Fibroblast of skin of abdomen (primary cell): ENCODE data around the gene MACROD1.
"Not testable (repeated sequence)": the region's sequence is repeated elsewhere in the genome, so short reads cannot be mapped to it uniquely, and the experiment has no call there.

Experiments used
- DNase-seq: peaks from one replicate; pipeline ENCODE4 v3.0.0-alpha.2; 2013

The MACROD1 gene

DNA sequence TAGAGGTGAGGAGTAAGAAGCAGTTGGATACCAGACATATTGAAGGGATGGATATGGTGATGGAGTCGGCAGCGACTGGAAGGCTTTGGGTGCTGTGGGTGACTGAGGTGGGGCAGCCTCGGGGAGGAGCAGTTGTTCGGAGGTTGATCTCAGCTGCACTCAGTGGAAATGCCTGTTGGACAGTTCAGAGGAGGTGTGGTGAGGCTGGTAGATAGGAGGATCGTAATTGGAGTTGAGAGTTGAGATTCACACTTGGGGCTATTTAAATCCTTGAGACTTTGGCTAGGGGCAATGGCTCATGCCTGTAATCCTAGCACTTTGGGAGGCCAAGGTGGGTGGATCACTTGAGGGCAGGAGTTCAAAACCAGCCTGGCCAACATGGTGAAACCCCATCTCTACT is 172.8 kb downstream of the MACROD1 start:
- DNase-seq = no peak

DNA sequence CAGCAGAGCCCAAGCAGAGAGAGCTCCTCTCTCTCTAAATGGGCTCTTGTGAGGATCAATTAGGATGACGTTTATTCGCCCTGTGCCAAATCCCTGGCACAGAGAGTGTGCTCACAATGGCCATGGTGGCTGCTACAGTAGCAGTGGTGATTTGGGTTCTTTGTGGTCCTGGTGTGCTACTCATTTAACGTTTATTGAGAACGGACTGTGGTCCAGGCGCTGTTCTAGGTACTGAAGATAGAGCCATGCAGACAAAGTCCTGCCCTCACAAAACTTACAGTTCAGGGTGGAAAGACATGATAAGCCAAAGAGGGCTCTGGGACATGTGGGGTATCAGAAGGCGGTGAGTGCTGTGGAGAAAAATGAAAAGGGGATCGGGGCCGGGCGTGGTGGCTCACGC is 174.4 kb downstream of the MACROD1 start:
- DNase-seq = no peak

DNA sequence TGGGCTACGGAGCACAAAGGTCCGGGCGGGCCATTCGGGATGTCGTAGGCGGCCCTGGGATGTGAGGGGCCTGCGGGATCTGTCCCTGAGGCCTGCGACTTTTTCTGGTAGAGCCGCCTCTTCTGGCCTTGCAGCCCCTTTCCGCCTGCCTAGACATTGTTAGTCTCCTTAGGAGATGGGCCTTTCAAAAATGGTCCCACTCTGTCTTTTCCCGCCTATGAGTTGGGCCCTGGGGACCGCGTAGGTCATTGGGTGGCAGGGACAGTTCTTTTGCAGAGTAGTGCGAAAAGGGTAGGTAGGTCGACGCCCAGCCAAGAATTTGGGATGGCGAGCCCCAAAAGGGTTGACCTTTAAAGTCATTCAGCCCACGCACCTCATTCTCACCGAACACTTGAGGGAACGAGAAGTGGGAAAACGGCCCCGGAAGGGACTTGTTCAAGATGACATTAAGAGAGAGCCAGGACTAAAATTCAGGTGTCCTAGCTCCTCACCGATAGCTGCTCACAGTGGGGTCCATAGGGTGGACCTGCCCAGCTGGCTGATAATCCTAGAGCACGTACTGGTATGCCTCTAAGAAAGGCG is 178.9 kb downstream of the MACROD1 start:
- DNase-seq = no peak

DNA sequence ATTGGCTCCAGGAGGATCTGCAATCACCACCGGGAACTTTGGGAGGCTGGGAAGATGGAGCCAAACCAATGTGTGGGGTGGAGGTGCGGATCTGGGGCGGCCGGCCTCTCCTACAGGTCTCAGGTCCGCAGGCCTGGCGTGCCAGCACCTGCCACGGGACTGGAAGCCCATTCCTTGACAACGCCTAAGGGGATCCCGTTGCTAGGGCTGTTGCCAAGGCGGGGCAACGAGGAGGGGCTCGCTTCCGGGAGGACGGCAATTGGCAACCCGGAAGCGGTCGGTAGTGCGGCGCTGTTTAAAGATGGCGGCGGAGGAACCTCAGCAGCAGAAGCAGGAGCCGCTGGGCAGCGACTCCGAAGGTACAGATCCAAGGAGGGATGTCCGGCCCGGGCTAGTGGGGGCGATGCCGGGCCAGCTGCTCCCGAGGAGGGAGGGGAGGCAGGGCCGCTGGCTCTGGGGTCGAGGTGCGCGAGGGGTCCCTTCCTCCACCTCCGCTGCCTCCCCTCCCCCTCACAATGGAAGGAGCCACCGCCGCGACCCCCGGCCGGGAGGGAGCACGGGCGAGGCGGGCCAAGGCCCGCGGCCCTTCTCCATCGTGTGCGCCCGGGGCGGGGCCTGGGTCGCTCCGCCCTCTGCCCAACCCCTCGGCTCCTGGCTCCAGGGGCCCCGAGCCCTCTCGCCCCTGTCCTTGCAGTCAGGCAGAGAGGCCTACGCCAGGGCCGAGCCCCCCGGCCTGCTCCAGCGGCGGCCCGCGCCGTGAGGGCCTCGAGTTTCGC is 179.6 kb downstream of the MACROD1 start, which contains the start of gene OTUB1:
Gene OTUB1 (plus strand): TSS at position 283 of the 776 bp plus-strand sequence. CDS start 19 bp downstream, at position 302.
- peak; percentile 86 for DNase-seq

DNA sequence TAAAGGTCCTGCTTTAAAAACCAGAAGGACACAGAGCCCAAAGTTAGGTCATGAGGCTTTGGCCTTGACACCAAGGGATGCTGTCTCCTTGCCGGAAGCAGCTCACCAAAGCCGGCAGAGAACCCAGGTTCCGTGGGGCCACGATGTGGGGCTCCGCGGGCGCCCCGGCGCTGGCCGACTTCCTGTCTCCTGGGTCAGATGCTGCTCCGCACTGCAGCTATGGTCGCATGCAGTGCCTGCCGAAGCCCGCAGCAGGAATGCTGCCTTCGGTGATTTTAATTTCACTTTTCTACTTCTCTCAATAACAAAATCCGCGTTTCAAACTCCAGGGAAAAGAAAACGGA is 180.1 kb downstream of the MACROD1 start:
- DNase-seq = no peak

DNA sequence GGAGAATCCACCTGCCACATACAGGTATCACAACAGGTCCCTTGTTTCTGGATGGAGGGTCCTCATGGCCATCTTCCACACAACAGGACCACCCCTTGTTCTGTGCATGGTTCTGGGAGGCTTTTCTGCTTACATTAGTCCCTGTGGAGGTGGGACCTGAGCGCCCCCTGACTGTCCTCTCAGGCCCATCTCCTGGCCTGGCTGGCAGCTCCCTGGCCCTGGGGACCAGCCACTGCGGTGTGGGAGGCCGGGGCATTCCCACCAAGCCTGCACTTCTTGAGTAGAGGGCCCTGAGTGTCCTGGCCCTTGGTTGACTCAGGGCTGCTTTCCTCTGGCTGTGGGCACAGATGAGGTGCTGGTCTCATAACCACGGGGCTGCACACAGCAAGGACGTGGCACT is 186.5 kb downstream of the MACROD1 start:
- no peak for DNase-seq

DNA sequence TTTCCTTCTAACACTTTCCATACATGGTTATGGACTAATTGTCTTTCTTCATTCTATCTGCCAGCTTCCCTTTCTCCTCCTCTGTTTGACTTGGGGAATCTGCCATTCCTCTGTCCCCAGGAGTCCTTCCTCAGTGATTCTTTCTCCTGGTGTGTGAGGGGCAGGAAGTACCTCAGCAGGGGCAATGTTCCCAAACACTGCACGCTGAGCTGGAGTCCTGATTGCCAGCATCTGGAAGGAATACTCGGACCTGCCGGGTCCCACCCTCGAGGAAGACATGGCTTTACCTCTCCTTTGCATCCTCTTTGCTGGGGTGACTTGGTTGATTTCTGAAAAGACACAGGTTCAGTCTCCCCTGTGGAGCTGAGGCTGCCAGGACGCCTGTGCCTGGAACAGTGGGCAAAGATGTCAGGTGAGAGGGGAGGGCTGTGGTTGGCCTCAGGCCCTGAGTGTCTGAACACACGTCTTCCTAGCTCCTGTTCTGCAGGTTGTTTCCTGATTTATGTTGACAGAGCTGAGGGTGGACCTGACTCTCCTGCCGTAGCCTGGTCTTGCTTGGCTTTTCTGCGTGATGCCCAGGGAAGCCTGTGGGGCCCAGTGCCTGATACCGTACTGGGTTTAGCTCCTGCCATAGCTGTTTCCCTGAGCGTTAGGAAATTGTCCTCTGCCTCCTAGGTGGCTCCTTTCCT is 187.2 kb downstream of the MACROD1 start:
- DNase-seq = no peak

DNA sequence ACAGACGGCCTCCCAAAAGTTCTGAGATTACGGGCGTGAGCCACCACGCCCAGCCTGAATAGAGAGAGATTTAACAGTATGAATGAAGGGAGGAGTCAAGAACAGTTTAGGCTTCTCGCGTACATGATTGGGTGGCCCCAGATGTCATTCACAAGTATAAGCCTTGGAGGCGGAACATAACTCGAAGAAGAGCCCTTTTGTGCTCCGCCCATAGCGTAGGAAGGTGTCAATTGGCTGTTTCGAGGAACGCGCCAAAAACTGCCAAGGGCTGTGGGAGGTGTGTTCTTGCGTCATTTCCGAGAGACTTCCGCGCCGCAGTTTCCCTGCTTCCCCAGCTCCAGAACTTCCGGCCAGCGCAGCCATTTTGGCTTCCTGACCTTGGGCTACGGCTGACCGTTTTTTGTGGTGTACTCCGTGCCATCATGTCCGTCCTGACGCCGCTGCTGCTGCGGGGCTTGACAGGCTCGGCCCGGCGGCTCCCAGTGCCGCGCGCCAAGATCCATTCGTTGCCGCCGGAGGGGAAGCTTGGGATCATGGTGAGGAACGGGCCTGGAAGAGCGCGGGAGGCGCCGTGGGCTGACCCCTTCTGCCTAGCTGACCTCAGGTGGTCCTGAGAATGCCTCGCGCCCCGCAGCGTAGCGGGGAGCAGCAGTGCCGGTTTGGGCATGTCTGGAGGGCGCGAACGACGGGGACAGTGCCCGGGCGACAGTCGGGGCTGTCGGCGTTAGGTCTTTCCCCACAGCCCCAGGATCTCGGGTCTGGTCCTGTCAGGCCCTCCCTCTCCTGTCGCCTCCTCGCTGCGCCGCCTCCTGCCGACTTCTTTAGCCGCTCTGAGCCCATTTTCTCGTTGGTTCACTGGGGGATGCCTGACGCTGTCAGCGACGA is 191.4 kb downstream of the MACROD1 start, which contains the start of gene COX8A:
Gene COX8A (plus strand): TSS at position 362 of the 885 bp plus-strand sequence. CDS start 61 bp downstream, at position 423.
- peak; percentile 100 for DNase-seq

DNA sequence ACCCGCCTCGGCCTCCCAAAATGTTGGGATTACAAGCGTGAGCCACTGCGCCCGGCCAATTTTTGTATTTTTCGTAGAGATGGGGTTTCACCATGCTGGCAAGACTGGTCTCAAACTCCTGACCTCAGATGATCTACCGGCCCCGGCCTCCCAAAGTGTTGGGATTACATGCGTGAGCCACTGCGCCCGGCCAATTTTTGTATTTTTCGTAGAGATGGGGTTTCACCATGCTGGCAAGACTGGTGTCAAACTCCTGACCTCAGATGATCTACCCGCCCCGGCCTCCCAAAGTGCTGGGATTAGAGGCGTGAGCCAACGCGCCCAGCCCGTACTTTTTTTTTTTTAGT is 192.0 kb downstream of the MACROD1 start:
- DNase-seq = not testable (repeated sequence)

DNA sequence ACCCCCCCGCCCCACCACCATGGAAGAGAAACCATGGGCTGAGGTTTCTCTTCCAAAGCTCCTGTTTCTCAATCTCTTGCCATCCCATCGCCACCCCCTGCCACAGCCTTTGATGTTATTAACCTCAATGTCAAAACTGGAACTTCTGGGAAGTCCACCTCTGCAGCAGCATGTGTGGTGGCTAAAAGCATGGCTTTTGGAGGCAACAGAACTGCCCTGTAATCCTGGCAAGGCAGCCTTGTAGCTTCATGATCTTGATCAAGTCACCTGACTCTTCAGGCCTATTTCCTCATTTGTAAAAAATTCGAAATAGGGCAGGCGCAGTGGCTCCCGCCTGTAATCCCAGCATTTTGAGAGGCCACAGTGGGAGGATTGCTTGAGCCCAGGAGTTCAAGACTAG is 195.0 kb downstream of the MACROD1 start:
- no peak for DNase-seq

DNA sequence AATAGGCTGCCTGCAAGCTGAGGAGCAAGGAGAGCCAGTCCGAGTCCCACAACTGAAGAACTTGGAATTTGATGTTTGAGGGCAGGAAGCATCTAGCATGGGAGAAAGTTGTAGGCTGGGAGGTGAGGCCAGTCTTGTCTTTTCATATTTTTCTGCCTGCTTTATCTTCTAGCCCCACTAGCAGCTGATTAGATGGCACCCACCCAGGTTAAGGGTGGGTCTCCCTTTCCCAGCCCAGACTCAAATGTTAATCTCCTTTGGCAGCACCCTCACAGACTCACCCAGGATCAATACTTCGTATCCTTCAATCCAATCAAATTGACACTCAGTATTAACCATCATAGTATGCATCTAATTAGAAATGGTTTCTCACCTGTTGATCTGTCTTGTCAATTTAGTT is 196.5 kb downstream of the MACROD1 start:
- DNase-seq = no peak

DNA sequence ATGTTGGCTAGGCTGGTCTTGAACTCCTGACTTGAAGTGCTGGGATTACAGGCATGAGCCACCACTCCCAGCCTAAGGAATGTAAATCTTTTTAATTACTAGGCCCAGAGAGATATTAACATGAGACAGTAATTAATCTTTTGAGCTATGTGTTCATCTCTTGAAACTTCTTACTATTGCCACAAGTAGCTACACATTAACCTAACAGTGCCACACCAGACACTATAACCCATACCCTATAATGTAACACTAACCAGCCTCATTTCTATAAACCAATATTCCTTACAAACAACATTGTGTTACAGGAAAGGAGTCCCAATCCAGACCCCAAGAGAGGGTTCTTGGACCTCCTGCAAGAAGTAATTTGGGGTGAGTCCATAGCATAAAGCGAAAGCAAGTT is 199.5 kb downstream of the MACROD1 start:
- DNase-seq = no peak

DNA sequence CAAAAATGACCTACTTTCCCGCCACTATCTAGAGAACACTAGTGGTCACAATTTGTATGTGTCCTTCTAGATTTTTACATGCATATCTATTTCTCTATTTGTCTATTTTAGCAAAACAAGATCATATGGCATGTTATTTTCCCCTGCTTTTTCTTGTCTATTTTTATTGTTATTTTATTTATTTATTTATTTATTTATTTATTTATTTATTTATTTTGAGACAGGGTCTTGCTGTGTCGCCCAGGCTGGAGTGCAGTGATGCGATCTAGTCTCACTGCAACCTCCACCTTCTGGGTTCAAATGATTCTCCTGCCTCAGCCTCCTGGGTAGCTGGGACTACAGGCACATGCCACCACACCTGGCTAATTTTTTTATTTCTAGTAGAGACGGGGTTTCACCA is 202.0 kb downstream of the MACROD1 start:
- DNase-seq = not testable (repeated sequence)

DNA sequence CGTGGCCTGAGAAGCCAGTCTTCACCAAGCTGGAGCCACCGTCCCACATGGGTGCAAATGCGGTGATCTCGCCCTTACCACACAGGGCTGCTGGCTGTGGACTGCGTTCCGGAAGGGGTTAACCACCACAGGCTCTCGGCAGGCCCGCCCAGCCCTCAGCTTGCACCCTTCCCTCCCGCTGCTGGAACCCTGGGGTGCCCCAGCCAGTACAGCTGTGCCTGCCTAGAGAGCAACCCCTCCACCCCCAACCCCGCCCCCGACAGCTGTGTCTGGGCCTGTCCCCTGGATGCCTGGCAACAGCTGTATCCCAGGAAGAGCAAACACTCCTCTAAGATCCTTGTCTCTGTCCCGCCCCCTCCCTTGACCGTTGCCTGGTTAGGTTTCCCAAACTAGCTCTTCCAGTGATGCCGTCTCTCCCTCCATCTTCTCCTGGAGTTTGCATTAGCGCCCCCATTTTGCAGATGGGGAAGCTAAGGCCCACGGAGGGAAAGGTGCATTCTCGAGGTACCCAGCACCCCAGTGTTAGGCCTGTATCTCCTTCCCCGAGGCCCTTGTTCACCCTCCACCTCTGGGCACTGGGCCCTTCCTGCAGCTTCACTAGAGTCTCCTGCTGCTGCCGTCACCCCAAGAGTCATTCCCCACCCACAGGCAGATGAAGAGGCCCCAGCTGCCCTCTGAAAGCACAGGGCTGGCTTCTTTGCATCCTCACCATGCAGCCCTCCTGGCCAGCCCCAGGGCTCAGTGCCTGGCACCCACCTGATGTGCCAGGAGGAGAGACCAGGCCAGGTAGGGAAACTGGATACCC is 204.1 kb downstream of the MACROD1 start:
- peak; percentile 28 for DNase-seq

DNA sequence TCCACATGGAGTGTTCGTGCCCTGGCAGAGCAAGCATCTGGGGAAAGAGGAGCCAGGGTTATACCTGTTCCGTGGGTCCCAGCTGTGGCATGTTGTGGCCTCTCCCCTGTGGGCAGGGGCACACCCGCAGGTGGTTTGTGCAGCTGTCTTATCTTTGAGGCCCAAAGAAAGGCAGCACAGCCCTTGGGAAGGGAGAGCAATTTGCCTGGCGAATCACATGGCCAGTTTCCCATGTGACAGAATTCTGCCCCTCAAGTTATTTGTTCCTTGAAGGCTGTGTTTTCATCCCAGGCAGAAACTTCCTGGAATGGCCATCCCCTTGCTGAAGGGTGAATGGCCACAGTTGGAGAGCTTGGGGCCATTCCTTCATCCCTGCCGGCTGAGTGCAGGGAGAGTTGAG is 207.9 kb downstream of the MACROD1 start:
- no peak for DNase-seq

DNA sequence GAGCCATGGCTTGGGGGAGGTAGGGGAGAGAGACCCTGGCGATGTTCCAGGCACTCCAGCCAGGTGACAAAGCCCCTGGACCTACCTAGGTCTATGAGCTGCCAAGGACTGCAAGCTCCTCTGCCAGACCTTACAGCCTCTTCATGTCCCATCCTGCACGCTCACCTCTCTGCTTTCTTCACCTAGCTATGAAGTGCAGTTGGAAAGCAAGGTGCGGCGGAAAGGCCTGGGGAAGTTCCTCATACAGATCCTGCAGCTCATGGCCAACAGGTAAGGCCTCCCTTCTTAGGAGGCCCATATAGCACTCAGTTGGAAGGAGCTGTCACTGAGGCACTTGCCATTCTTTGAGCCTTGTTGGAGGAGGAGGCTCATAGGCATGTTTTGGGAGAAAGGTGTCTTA is 213.3 kb downstream of the MACROD1 start:
- DNase-seq = no peak

DNA sequence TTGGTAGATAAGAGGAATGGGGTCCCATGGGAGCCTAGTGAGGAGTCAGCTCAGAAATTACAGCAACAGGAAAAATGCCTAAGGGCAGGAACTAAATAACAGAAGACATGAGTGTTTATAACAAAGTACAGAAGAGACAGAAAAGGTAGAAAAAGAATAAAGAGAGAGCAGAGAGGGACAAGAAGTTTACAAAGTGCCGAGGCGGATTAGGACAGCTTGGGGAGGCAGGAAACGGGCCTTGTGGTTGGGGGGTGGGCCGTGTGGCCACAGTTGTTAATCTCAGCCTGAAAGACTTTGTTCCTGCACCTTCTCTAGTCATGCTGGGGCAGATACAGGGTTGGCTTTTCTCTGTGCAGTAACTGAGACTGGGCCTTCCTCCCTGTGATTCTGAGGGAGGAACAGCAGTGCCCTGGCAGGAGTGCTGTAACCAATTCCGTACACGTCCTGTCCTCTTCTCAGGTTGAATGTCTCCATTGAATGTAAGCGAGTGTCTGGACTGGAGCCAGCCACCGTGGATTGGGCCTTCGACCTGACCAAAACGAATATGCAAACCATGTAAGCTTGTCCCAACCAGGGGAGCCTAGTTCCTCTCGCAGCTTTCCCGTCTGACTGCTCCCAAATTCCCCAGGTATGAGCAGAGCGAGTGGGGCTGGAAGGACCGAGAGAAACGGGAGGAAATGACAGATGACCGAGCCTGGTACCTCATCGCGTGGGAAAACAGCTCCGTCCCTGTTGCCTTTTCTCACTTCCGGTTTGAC is 214.0 kb downstream of the MACROD1 start:
- no peak for DNase-seq
